Amygdala (tissue), 56 donors: ENCODE results near the gene ST8SIA2.

Experiments used
- DNase-seq, 56 donors: peaks; one replicate each; lab custom pipeline; 2025; lab: John Stamatoyannopoulos, UW

Gene ST8SIA2

GRCh38 chr15:92480361-92480760 lies 86.7 kb downstream of the ST8SIA2 start:
- no peak for DNase-seq

- DNase-seq: no peak
Observed at GRCh38 chr15:92485441-92485840, 91.8 kb downstream of the ST8SIA2 start.

GRCh38 chr15:92492551-92493115 lies 99.0 kb downstream of the ST8SIA2 start:
- peak in 27 of 56 donors; percentile 2 to 67 (median 26) for DNase-seq

- peak in 6 of 56 donors; percentile 6 to 24 (median 8) for DNase-seq
Observed at GRCh38 chr15:92494806-92495336, 101.2 kb downstream of the ST8SIA2 start.

- no peak for DNase-seq
Observed at GRCh38 chr15:92495446-92495845, 101.8 kb downstream of the ST8SIA2 start.

- DNase-seq: no peak
Observed at GRCh38 chr15:92499731-92500530, 106.2 kb downstream of the ST8SIA2 start.

GRCh38 chr15:92502336-92502735 lies 108.7 kb downstream of the ST8SIA2 start:
- no peak for DNase-seq

- no peak for DNase-seq
Observed at GRCh38 chr15:92502930-92503857, 109.5 kb downstream of the ST8SIA2 start.

- no peak for DNase-seq
Observed at GRCh38 chr15:92503889-92504288, 110.2 kb downstream of the ST8SIA2 start.

GRCh38 chr15:92505611-92506010 lies 111.9 kb downstream of the ST8SIA2 start:
- DNase-seq: no peak

GRCh38 chr15:92506506-92506905 lies 112.8 kb downstream of the ST8SIA2 start:
- DNase-seq: no peak

- DNase-seq: no peak
Observed at GRCh38 chr15:92510163-92510882, 116.6 kb downstream of the ST8SIA2 start.
